ENCODE data around the gene FBXW2. TPM values are rescaled to one million over a fixed set of nuclear protein-coding genes. Genes with fewer than 3 reads are reported as not detected.

The FBXW2 gene
- total RNA-seq, 6 experiments from 2014 or later = 61.5 to 73.9 (median 67.7) TPM

DNA sequence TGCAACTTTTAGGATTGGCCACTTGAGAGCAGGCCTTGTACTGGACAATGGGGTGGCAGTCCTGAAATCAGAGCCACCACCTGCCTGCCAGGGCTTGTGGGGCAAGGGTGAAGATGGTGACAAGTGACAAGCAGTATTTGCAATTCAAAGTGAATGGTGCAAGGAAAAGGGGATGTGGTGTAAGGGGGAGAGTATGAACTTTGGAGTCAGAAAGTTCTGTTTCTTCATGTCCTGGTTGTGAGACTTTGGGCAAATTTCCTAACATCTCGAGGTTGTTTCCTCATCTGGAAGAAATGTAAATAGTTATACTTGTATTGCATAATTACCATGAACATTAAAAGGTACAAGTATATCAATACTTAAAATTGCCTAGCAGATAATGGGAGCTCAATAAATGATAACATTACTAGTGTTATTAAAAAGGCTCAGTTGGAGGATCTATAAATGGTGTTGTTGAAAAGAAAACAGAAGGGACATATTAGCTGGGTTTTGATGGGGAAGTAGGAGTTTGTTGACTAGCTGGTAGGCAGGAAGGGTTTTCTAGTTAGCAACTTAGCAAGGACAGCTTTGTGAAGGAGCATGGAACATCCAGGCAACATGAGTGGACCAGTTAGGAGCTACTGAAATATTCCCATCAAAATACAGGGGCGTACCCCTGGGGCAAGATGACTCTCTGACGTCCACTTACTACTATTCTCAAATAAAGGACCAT is 57.6 kb downstream of the FBXW2 start:
- DNase-seq = no peak
- H3K27ac Mint-ChIP-seq = no peak overlapping the region; the same call in 1 of the 2 replicates
- H3K27me3 Mint-ChIP-seq (ENCODE audit: insufficient read depth) = peaks cover 4% of the 10 kb centered on the region; the same call in 1 of the 2 replicates
- no peaks in the 10 kb centered on the region for H3K9me3 Mint-ChIP-seq
- H3K4me1 Mint-ChIP-seq (ENCODE audit: low read depth) = peaks cover 29% of the 10 kb centered on the region
- H3K4me3 Mint-ChIP-seq = no peak overlapping the region
- TF ChIP-seq, protein P1, sequence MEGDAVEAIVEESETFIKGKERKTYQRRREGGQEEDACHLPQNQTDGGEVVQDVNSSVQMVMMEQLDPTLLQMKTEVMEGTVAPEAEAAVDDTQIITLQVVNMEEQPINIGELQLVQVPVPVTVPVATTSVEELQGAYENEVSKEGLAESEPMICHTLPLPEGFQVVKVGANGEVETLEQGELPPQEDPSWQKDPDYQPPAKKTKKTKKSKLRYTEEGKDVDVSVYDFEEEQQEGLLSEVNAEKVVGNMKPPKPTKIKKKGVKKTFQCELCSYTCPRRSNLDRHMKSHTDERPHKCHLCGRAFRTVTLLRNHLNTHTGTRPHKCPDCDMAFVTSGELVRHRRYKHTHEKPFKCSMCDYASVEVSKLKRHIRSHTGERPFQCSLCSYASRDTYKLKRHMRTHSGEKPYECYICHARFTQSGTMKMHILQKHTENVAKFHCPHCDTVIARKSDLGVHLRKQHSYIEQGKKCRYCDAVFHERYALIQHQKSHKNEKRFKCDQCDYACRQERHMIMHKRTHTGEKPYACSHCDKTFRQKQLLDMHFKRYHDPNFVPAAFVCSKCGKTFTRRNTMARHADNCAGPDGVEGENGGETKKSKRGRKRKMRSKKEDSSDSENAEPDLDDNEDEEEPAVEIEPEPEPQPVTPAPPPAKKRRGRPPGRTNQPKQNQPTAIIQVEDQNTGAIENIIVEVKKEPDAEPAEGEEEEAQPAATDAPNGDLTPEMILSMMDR (IDR thresholded peaks at IDR 0.05) = no peak
- H3K36me3 Mint-ChIP-seq (ENCODE audit: low read depth) = no peaks in the 10 kb centered on the region

DNA sequence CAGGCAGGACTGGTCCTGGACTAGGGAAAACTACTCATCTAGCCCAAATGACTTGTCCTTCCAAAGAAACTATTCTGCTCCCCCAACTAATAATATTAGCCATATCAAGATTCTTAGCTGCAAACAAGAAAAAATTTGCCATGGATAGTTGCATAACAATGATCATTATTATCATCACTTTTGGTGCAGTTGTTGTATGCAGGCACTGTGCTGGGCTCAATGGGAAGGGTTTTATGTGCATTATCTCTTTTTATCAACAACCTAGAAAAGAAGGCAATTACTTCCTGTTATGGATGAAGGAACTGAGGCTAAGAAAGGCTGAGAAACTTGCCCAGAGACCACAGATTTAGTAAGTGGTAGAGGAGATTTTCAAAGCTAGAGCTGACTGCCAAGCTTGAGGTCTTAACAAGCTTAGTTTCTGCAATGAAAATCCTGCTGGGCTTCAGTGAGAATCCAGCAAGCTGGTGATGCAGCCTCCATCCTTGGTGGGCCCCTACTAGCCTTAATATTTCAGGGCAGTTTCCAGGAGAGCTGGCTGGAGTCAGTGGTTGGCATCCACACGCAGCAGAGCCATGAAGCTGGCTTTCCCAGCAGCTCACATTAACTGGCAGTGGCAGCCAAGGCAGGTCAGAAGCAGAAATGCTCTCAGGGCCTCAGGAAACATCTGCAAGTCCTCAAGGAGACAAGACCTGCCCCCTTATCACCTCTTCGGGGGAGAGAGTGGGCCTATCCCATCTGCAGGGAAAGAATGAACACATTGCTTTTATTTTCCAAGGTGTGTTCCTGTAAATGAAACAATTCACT is 58.4 kb downstream of the FBXW2 start:
- H3K9me3 Mint-ChIP-seq = no peaks in the 10 kb centered on the region
- H3K27me3 Mint-ChIP-seq (ENCODE audit: insufficient read depth) = peaks cover 4% of the 10 kb centered on the region; the same call in 1 of the 2 replicates
- no peaks in the 10 kb centered on the region for H3K36me3 Mint-ChIP-seq (ENCODE audit: low read depth)
- TF ChIP-seq, protein P1 (IDR thresholded peaks at IDR 0.05) = no peak
- no peak overlapping the region for H3K4me3 Mint-ChIP-seq
- H3K4me1 Mint-ChIP-seq (ENCODE audit: low read depth) = peaks cover 37% of the 10 kb centered on the region
- H3K27ac Mint-ChIP-seq = no peak overlapping the region; the same call in 1 of the 2 replicates
- no peak for DNase-seq

DNA sequence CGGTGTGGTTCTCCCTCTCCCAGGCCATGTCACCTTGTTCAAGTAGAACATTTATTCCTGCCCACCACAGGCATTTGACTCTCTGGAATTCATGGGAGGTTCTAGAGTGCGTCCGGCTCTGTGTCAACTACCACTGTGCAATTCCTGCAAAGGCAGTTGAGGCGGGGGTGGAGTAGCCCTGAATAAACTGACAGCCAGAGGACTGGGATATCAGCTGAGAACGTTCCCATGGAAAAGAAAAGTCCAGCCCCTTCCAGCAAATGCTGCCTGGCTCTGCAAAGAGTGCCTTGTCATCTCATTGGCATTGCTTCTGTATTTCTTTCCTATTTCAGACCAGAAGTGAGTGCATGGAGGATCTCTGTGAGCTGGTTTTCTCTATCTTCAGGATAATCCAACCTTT is 60.0 kb downstream of the FBXW2 start:
- Mint-ChIP-seq H3K36me3 (ENCODE audit: low read depth) (no peaks in the 10 kb centered on the region), H3K4me1 (ENCODE audit: low read depth) (peaks cover 41% of the 10 kb centered on the region), H3K4me3 (no peak overlapping the region), H3K27me3 (ENCODE audit: insufficient read depth) (peaks cover 4% of the 10 kb centered on the region; the same call in 1 of the 2 replicates), H3K9me3 (no peaks in the 10 kb centered on the region), H3K27ac (no peak overlapping the region)
- TF ChIP-seq, protein P1 (IDR thresholded peaks at IDR 0.05) = no peak
- DNase-seq = peak; percentile 51

DNA sequence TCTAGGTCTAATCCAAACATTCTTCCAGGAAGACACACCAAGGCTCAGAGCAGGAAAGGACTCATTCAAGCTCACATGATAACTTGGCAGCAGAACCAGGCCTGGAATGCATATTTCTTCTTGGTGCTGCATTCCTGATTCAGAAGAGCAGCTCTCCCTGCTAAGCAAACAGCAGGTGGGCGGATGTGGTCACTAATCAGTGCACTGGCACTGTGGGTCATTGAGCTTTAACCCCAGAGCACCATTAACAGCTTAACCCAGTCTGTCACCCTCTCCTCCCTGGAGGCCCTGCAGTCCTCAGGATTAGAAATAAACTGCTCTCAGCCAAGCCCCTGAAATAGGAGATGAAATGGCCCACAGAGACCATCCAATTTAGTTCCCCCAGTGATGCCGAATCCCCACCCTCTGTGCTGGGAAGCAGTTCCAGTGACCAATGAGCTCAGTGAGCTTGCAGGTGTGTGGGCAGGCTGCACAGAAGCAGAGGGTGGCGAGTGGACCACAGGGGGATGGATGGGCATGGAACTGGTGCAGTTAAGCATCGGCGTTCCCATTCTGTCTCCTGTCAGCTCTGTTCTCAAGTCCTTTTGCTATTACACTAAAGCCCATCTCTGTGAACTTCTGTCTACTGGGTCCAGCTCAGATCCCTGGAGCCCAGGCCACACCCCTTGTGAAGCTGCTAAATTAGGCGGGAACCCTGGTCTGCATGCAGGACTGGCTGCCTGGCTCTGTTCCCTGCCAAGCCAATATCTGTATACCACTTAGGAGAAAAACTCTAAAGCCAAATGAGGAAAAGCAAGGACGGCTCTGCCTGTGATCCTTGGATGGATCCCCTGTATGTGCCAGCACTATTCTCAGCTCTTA is 62.3 kb downstream of the FBXW2 start:
- no peaks in the 10 kb centered on the region for H3K9me3 Mint-ChIP-seq
- no peaks in the 10 kb centered on the region for H3K36me3 Mint-ChIP-seq (ENCODE audit: low read depth)
- peak; percentile 80 for DNase-seq
- H3K4me1 Mint-ChIP-seq (ENCODE audit: low read depth) = peaks cover 39% of the 10 kb centered on the region
- no peak overlapping the region for H3K4me3 Mint-ChIP-seq
- TF ChIP-seq, protein P1 (IDR thresholded peaks at IDR 0.05) = no peak
- H3K27me3 Mint-ChIP-seq (ENCODE audit: insufficient read depth) = peaks cover 4% of the 10 kb centered on the region; the same call in 1 of the 2 replicates
- no peak overlapping the region; the same call in 1 of the 2 replicates for H3K27ac Mint-ChIP-seq

DNA sequence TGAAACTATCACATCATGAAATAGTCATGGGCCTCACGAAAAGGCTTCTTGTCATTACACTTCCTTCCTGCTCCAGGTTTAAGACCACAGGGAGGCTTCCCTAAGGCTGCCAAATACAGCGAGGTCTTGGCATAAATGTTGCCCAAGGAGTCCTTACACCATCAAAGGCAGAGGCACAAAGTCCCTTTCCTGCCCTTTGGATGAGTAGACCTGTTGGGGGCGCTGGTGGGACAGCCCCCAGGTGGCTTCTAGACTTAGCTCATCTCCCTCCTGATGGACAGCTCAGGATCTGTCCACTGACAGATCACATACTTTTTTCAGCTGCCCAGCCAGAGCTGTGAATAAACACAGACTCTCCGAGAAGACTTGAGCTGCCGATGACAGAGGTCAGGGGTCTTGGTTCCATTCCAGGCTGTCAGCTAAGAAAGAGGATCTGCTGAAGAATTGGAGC is 63.4 kb downstream of the FBXW2 start:
- TF ChIP-seq, protein P1 (IDR thresholded peaks at IDR 0.05) = peak; percentile 58
- H3K4me3 Mint-ChIP-seq = no peak overlapping the region
- no peak overlapping the region for H3K27ac Mint-ChIP-seq
- peaks cover 31% of the 10 kb centered on the region for H3K4me1 Mint-ChIP-seq (ENCODE audit: low read depth)
- no peaks in the 10 kb centered on the region for H3K36me3 Mint-ChIP-seq (ENCODE audit: low read depth)
- no peaks in the 10 kb centered on the region for H3K9me3 Mint-ChIP-seq
- H3K27me3 Mint-ChIP-seq (ENCODE audit: insufficient read depth) = peaks cover 4% of the 10 kb centered on the region; the same call in 1 of the 2 replicates
- DNase-seq = no peak
